GM19239 (cell line): ENCODE results near the gene YJEFN3.

Source experiments
- DNase-seq: peaks from one replicate; pipeline ENCODE4 v3.0.0; 2011; ENCODE audit warnings: low spot score; ENCODE audit not compliant: insufficient read length
- FAIRE-seq: peaks from 2 replicates; lab custom pipeline; 2011; peaks lifted over from hg19 to GRCh38; lab: Jason Lieb, UNC

YJEFN3 gene, protein sequence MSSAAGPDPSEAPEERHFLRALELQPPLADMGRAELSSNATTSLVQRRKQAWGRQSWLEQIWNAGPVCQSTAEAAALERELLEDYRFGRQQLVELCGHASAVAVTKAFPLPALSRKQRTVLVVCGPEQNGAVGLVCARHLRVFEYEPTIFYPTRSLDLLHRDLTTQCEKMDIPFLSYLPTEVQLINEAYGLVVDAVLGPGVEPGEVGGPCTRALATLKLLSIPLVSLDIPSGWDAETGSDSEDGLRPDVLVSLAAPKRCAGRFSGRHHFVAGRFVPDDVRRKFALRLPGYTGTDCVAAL

DNA sequence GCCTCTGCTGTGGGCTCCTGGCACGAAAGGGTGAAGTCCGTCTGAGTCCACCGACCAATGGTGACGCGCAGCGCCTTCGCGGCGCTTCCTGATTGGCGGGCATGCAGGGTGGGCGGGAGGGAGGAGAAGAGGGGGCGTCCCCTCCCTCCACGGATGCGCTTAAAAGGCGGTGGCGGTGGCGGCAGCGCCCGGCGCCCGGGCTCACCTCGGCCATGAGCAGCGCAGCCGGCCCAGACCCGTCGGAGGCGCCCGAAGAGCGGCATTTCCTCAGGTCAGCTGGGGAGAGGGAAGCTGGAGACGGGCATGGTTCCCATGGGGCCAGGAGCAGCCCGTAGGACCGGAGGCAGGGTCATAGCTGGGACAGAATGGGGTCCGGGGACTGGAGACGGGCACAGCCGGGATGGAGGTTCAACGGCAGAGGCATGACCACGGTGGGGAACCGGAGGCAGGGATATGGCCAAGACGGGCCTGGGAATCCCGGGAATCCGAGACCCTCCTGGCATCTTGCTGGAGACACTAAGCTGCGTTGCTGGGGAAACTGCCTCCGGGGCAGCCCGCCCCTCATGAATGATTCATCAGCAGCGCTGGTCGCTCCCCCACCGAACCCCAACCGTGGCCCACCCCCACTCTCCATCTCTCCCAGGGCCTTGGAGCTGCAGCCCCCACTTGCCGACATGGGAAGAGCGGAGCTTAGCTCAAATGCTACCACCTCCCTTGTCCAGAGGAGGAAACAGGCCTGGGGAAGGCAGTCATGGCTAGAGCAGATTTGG lies at the start of gene YJEFN3:
TSS of gene YJEFN3 (plus strand) at position 191 of the 770 bp plus-strand sequence. CDS start at position 213, 22 bp downstream.
- DNase-seq (no peak), FAIRE-seq (no peak)

DNA sequence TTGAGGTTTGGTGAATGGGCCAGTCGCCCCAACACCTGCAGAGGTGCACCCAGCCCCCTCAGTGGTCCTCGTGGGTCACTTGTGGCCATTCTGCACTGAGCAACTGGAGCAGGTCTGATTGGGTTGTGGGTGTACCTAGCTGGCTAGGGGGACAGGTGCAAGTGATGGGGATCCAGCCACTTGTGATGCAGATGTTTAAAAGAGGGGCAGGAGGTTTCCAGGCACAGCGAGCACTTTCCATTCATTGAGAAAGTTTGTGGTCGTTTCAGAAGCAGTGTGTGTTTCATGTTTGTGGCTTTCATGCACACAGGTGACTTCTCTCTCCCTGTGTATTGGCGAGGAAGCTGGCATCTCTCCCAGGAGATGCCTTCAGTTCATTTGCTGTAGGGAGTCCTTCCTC lies 48.0 kb upstream of the YJEFN3 start:
- DNase-seq = no peak
- FAIRE-seq = peak; percentile 87

DNA sequence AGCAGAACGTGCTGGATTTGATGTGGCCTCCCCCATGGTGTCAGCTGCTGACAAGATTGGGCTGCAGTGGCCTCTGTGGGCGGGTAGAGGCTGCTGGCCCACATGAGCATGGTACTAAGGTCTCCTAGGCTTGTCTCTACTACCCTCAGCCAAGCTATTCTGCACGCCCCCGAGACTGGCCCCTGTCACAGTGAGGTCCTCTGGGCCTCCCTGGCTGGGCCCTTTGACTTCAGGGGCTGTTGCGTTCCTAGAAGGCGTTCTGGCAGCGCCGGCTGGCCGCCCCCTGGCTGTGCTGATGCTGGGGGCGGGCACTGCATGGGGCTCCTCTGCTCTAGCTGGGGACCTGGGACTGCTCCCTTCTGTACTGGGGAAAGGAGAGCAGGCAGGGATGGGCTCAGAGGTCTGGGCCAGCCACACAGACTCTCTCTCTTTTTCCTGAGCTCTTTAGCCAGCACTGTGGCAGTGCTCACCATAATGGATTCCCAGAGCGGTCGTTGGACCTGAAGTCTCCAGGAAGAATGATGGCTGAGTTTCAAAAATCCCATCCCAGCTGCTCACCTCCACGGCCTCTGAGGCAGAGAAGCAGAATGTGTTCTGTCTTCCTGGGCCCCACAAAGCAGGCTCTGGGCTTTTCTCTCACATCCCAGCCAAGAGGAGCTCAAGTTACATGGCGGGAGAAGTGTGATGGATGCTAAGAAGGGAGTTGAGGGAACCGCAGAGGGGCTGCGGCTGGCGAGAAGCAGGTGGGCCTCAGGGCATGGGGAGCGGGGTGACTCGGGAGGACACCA lies 45.7 kb upstream of the YJEFN3 start:
- DNase-seq (no peak), FAIRE-seq (no peak)

DNA sequence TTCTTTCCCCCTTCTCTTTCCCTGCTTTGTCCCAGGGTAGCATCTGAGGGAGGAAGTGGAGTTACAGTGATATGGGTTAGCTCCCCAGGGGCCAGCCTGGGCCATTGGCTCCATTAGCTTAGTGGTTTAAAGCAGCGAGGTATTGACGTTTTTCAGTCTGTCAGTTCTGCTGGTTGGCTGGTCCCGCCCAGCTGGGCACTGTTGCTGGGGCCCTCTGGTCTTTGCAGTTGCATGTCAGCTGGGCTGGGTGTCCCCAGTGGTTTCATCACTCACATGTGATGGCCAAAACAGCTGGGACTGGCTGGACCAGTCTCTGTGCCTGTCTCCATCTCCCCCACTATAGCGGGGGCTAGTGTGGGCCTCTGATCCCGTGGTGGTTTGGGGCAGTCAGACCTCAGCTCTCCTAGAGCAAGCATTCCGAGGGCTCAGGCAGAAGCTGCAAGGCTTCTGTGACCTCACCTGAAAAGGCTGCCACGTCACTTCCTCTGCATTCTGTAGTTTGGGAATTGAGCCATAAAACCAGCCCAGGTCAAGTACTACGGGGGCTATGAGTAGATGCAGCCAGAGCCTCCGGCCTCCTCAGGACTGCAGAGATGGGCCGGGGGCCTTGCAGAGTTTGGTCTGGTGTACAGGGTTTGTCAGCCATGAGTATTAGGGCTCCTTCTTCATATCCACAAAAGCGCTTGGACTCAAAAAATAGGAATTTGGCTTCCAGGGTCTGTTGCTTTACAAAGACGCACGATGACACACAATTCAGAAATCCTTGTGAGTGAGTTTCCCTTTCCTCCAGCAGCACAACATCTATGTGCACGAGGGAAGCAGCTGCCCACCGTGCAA lies 43.3 kb upstream of the YJEFN3 start:
- no peak for FAIRE-seq
- DNase-seq = no peak

DNA sequence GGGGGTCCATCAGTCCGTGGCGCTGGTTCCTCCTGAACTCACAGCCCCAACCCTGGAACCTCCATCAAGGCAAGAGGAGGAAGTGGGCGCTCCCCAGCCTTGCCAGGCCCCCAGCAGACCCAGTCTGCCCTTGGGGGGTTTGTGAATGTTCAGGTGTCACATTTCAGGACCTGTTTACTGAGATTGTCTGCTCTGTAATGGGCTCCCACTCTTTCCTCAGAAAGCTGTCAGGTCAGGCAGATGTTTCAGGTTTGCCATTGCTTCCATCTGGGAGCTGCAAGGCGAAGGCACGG lies 42.8 kb upstream of the YJEFN3 start:
- FAIRE-seq = no peak
- DNase-seq = no peak

DNA sequence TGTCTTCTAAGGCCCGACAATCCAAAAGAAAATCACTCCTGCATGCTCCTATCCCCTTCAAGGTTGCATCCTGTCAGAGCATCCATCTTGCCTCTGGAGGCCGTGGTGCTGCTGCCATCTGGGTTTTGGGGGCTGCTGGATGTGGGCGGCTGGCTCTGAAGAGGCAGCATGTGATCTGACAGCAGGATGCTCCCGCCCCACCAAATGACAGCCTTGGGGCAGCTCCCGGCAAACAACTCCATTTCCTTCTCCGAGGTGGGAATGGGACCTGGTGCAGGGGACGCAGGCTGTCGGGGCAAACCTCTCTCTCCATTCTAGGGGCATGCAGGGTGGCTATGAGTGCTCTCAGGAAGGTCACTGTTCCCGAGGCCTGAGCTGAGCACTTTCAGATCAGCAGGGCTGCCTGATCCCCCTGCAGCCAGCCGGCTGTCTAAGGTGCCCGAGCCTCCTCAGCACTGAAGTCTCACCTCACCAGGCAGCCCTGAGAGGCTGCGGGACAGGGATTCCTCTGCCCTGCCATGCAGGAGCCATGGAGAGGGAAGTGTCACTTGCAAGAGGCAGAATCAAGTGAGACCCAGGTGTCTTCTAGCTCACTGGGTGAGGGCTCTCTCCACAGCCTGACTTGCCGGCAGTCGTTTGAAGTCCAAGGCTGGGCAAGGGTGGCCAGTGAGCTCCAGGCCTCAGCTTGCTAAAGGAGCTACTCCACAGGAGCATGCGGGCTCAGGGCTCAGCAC lies 42.2 kb upstream of the YJEFN3 start:
- DNase-seq = no peak
- no peak for FAIRE-seq

DNA sequence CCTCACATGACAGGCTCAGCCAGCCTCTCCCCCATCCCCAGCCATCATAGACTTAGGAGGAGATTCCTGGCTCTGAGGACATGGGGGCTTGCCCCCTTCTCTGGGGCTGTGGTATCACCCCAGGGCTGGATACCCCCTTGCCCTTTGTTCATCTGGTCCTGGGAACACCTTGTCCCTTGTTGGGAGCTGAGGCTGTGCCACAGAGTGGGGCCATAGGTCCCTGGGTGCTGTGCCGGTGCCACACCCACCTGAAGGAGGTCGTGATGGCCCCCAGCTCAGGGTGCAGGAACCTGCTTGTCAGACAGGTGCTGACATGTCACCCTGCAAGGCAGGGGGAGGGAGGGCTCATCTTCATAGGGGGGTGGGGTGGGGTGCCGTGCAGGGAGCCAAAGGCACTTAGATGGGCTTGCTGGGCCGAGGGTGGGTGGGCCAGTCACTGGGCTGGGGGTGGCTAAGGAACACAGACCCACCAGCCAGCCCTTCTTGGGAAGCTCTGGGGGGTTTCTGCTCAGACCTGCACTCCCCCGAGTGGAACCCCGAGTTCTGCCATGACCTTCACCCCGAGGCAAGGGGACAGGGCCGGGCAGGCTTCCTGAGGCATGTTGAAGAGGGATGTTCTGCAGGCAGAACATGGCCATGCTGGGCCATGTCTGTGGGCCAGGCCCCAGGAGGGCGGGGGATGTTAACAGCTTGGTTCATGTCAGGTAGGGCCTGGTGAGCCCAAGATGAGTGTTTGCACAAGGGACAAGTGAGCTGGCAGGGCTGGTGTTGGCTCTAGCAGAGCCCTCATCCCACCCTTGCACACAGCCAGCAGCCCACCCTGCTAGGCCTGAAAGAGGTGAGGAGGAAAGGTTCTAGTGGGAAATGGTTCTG lies 41.4 kb upstream of the YJEFN3 start:
- DNase-seq = no peak
- FAIRE-seq = no peak

DNA sequence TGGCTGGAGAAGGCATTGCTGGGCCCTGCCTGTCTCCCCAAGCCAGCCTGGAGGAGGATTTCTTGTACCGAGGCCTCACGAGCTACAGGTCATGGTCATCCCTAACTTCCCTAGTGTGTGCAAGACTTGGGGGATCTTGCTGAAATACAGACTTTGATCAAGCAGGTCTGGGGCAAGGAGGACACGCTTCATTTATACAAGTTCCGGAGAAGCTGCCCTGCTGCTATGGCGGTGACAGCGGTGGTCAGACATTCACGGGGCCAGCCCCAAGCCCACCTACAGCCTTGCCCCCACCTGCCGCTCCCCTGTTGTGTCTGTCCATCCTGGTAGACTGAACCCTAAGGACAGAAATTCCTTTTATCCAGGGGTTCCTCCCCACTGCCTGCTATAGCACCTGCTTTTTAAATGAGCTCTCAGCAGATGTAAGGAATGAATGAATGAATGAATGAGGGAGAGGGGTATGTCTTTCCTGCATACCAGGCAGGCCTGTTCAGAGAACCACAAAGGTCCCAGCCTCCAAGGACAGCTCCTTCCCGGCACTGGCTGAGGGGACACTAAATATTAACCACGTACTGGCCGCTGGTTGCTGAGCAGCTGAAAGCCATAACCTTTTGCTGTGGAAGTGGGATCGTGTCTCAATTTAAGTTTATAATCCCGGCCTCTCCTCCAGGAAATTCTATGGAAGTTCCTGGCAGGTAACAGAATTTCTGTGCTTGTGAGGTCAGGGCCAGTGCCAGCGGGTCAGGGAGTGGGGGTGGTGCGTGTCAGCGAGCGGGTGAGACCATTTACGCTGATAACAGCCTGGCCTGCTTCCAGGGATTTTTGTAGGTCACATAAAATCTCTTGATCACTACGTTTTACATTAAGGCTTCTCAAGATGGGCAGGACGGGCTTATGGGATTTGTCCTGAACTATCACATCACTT lies 40.5 kb upstream of the YJEFN3 start:
- FAIRE-seq (no peak), DNase-seq (no peak)

DNA sequence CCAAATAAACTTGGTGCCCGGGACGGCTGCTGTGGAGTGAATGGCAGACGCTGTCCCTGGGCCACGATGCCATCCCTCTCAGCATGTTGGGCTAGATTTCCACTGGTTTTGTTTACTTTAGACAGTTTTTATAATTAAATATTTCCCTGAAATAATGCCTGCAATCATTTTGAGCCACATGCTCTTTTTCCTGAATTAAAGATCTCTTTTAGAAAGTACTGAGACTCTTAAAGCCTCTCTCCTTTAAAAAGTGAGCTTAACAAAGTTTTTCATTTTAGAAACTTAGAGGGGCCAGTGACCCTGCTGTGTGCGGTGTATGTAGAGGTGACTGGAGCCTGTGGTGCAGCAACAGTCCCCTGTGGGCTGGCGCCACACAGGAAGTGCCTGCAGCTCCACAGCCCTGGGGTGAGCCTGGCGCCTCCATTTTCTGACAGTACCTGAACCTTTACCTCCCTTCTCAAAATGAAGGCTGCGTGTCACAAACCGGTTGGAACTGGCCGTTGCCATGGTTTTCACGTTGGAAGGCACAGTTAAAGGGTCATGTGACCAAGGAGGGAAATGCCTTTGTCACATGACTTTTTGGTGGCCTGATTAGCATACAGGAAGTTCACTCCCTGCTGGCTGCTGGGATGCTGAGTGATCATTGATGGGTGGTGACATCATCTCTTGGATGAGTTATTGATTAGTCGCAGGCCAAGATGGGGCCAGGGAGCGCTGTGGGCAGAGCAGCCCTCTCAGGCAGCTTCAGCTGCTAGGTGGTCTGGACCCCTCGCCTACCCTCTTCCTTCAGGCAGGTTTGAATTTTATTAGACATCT lies 39.6 kb upstream of the YJEFN3 start:
- DNase-seq (peak; percentile 74), FAIRE-seq (peak; percentile 96)

DNA sequence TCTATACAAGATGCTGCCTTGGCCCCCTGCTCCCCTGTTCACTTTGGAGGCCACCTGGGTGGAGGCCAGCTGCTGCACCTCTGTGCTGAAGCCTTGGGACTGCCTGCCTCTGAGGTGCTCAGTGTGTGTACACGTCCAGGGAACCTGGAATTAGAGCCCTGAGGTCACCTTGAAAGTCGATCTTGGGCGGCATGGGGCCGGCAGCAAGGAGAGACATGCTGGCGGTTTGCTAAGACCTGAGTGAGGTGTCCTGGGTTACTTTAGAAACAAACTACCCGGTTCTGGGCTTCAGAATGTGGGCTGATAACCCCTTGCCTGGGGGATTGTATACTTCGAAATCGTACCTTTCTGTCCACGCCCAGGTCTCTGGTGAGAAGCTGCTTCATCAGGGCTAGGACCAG lies 38.9 kb upstream of the YJEFN3 start:
- DNase-seq = no peak
- no peak for FAIRE-seq

DNA sequence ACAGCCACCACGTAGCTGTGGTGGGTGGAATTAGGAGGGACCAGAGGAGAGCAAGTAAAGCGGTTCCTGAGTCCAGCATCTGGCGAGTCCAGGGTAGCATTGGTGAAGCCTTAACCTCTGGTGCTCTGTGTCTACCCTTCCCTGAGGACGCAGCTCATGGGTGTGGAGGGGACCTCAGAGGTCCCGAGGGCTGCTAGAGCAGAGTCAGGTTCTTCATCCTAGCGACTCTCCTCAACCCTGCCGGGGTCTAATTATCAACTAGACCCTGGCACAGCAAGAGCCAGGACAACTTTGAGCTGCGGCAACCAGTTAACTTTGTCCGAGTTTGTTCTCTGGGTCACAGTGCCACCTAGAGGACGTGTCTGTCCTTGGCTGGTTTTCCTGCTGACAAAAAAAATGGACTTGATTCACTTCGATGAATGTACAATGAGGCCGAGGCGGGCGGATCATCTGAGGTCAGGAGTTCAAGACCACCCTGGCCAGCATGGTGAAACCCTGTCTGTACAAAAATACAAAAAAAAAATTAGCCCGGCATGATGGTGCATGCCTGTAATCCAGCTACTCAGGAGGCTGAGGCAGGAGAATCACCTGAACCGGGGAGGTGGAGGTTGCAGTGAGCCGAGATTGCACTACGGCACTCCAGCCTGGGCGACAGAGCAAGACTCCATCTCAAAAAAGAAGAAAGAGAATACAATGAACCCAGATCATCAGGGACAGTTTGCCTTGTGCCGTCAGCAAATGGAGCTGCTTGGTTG lies 38.3 kb upstream of the YJEFN3 start:
- FAIRE-seq (peak; percentile 98), DNase-seq (peak; percentile 87)

DNA sequence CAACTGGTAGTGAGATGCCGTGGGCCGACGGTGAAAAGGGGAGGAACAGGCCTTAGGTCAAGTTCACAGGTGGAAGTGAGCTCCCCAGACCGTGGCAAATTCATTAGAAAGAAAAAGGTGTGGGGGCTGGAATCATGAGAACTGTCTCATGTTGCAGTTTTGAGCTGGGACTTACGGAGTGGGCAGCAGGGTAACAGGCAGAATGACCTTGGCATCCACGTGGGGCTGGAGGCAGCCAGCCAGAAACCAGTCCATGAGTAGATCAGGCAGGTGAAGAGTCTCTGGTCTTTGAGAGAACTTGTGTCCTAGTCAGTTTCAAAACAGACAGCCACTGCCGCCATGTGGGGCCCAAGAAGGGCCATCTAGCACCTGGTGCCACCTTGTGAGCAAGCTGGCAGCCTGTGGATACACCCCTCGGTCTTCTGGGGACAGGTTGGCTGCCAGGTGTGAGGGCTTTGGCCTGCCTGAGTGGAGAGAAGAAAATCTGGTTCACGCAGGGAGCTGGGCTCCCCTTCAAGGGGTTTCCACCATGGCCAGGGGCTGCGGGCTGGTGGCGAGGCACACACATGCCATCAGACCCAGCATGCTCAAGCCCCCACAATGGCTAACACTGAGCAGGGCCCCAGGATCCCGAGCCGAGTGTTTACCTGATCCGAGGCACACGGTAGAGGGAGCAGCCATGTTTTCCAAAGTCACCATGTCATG lies 37.2 kb upstream of the YJEFN3 start:
- FAIRE-seq = no peak
- DNase-seq = no peak

DNA sequence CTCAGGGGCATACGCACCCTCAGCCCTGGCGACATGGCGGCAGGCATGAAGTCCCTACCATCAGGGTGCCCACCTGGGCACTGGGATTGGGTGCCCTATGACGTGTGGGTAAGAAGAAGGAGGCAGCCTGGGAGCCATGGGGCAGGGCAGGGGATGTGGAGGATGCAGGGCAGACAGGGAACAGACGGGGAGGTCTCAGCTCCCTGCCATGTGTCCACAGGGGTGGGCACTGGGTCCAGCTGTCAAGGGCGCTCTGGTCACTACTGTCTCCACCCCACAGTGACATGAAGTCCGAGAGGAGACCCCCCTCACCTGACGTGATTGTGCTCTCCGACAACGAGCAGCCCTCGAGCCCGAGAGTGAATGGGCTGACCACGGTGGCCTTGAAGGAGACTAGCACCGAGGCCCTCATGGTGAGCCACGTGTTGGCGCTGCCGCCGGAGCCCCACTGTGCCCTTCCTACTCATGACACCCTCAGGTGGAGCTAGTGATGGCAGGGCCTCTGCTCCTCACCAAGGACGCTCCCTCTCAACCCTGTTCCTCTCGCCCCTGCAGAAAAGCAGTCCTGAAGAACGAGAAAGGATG lies 36.6 kb upstream of the YJEFN3 start:
- no peak for FAIRE-seq

DNA sequence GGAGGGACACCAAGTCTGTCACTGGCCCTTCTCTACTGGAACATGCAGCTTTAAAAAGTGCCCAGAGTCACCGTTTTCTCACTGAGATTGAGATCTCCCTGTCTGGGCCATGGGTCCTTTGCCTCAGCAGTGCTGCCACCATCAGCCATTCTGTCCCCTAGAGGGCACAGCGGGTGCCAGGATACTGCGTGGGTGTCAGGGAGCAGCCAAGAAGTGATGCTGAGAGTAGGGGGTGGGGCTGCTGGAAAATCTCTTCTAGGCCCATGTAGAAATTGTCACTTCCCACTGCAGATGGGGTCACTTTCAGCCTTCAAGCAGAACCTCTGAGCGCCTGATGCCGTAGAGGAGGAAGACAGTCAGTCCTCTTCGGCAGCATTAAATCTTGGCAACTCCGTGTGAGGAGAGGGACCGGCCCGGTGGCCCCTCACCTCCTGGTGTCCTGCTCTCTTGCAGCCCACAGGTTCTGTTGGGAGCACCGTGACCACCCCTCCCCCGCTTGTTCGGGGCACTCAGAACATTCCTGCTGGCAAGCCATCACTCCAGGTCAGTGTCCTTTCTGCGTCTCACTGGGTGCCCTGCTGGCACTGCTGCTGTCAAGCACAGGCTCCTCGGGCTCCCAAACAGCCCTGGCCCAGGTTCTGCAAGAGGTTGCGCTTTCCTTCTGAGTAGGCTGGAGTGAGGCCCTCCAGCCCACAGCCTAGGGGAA lies 34.7 kb upstream of the YJEFN3 start:
- FAIRE-seq (no peak), DNase-seq (no peak)

More for the DNA sequence above, 36.6 kb upstream of the YJEFN3 start:
- no peak for DNase-seq
